Measurements from ENCODE around the gene TMEM220.

Gene TMEM220

GRCh38 chr17:10756185-10756584 lies 26.4 kb upstream of the TMEM220 start:
- no peak overlapping the region for H3K4me3 ChIP-seq (replicated peaks; ENCODE audit: low read depth, low read length)
- TF ChIP-seq CTCF (IDR thresholded peaks at IDR 0.05; ENCODE audit: low read length, missing control alignments): no peak
- no peak for DNase-seq (ENCODE audit: low read depth)

- DNase-seq (ENCODE audit: low read depth): no peak
- no peak for TF ChIP-seq CTCF (IDR thresholded peaks at IDR 0.05; ENCODE audit: low read length, missing control alignments)
- no peak overlapping the region for H3K4me3 ChIP-seq (replicated peaks; ENCODE audit: low read depth, low read length)
These were observed 25.8 kb upstream of the TMEM220 start for GRCh38 chr17:10755592-10756127.

- DNase-seq (ENCODE audit: low read depth): no peak
- no peak overlapping the region for H3K4me3 ChIP-seq (replicated peaks; ENCODE audit: low read depth, low read length)
- TF ChIP-seq CTCF (IDR thresholded peaks at IDR 0.05; ENCODE audit: low read length, missing control alignments): no peak
These were observed 25.2 kb upstream of the TMEM220 start for GRCh38 chr17:10754861-10755591.

GRCh38 chr17:10754109-10754508 lies 24.3 kb upstream of the TMEM220 start:
- peak; percentile 46 for TF ChIP-seq CTCF (IDR thresholded peaks at IDR 0.05; ENCODE audit: low read length, missing control alignments)
- DNase-seq (ENCODE audit: low read depth): peak; percentile 33
- no peak overlapping the region for H3K4me3 ChIP-seq (replicated peaks; ENCODE audit: low read depth, low read length)

- TF ChIP-seq CTCF (IDR thresholded peaks at IDR 0.05; ENCODE audit: low read length, missing control alignments): no peak
- H3K4me3 ChIP-seq (replicated peaks; ENCODE audit: low read depth, low read length): no peak overlapping the region
- DNase-seq (ENCODE audit: low read depth): no peak
These were observed 22.9 kb upstream of the TMEM220 start for GRCh38 chr17:10752696-10753095.

GRCh38 chr17:10751563-10751962 lies 21.7 kb upstream of the TMEM220 start:
- TF ChIP-seq CTCF (IDR thresholded peaks at IDR 0.05; ENCODE audit: low read length, missing control alignments): no peak
- no peak for DNase-seq (ENCODE audit: low read depth)
- H3K4me3 ChIP-seq (replicated peaks; ENCODE audit: low read depth, low read length): no peak overlapping the region

- no peak for DNase-seq (ENCODE audit: low read depth)
- no peak overlapping the region for H3K4me3 ChIP-seq (replicated peaks; ENCODE audit: low read depth, low read length)
- TF ChIP-seq CTCF (IDR thresholded peaks at IDR 0.05; ENCODE audit: low read length, missing control alignments): no peak
These were observed 20.4 kb upstream of the TMEM220 start for GRCh38 chr17:10750210-10750609.
